DLD1 (cell line): ENCODE data around the gene IL23R.

ENCODE experiments used
- in situ Hi-C: cut with HindIII; loops from 2 replicates; pipeline ENCODE4 v1.10.0; 2017; ENCODE audit warnings: low sequenced_read_pairs

IL23R gene

DNA sequence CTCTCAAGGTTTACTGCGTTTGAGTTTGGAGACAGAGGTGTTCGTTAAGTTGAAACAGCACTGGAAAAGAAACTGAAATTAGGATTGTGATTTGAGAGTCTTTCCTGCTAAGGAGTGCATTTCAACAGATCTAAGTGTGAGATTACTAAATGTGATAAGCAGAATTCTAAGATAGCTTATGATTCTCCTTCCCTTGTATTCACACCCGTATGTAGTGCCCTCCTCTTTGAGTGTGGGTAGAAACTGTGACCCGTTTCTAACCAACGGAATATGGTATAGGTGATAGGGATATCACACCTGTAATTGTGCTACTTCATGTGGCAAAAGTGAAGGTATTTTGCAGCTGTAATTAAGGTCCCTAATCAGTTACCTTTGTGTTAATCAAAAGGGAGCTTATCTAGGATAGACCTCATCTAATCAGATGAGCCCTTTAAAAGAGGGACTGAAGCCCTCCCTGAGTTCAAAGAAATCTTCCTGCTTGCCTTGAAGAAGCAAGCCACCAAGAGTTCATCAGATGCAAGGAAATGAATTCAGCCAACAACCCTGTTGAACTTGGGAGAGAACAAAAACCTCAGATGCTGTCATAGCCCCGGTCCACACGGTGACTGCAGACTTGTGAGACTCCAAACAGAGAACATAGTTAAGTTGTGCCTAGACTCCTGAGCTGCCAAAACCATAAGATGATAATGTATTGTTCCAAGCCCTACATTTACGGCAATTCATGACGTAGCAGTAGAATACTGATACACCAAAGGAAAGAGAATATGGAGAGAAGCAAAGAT, 128.8 kb downstream of the IL23R start:
- in situ Hi-C loops: no loop called here

DNA sequence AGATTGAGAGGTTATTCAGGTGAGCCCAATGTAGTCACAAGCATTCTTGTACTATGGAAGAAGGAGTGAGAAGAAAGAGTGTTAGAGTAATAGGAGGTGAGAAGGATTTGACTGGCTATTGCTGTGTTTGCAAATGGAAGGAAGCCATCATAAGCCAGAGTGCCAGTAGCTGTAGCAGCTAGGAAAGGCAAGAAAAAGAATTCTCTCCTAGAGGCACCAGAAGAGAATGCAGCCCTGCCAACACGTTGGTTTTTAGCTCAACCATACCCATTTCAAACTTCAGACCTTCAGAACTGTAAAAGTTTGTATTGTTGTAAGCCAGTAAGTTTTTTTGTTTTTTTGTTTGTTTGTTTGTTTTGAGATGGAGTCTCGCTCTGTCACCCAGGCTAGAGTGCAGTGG, 132.5 kb downstream of the IL23R start:
- in situ Hi-C loops: no loop called here

DNA sequence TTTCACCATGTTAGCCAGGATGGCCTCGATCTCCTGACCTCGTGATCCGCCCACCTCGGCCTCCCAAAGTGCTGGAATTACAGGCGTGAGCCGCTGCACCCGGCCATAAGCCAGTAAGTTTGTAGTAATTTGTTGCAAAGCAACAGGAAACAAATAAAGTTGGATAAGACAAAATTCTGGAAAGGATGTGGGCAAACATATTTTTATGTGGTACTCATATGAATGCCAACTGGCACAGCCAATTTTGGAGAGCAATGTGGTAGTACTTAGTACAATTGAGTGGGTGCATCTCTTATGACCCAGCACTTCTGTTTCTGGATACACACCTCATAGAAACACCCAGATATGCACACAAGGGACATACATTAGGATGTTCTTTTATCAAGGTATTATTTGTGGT, 133.0 kb downstream of the IL23R start:
- in situ Hi-C loops: no loop called here

DNA sequence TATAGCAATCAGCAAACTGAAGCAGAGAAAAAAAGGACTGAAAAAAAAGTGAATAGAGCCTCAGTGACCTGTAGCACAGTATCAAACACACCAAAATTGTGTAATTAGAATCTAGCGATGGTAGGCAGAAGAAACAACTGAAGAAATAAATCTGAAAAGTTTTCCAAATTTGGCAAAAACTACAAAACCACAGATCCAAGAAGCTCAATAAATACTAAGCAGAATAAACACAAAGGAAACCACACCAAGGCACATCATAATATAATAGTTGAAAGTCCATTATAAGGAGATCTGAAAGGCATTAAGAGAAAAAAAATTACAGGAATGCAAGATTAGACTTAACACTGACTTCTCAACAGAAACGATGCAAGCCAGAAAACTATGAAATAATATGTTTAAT, 134.3 kb downstream of the IL23R start:
- in situ Hi-C loops: no loop called here

DNA sequence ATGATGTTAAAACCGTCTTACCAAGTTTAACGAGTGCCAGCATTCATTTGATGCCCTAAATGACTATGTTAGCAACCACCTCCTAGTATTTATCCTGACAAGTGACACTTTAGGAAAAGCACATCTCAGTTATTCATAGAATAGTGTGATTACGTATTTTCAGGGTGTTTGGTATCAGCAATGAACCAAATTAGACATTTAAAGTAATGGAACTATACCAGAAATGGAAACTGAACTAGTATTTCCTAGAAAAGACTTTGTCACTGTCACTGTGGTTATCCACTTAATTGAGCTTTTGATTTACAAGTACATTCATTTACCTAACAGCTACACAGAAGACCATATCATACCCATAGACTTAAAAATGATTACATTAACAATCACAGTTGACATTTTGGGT, 137.8 kb downstream of the IL23R start:
- in situ Hi-C loops: no loop called here

DNA sequence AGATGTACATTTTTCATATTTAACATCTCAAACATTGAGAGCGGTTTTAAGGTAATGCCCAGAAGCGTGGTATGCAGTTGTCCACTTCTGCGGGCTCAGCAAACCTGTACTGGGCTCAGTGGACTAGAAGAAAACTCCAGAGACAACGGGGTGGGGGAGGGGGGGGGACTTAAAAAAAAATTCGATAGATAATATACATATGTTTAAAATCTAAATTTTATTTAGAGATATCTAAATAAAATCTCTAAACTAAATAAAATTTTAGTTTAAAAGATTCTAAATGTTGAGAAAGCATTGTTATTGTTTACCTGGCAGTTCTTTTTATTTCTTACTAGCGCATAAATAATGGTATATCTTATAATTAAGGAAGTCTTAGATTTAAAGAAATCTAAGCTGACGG, 140.3 kb downstream of the IL23R start:
- in situ Hi-C loops: no loop called here

DNA sequence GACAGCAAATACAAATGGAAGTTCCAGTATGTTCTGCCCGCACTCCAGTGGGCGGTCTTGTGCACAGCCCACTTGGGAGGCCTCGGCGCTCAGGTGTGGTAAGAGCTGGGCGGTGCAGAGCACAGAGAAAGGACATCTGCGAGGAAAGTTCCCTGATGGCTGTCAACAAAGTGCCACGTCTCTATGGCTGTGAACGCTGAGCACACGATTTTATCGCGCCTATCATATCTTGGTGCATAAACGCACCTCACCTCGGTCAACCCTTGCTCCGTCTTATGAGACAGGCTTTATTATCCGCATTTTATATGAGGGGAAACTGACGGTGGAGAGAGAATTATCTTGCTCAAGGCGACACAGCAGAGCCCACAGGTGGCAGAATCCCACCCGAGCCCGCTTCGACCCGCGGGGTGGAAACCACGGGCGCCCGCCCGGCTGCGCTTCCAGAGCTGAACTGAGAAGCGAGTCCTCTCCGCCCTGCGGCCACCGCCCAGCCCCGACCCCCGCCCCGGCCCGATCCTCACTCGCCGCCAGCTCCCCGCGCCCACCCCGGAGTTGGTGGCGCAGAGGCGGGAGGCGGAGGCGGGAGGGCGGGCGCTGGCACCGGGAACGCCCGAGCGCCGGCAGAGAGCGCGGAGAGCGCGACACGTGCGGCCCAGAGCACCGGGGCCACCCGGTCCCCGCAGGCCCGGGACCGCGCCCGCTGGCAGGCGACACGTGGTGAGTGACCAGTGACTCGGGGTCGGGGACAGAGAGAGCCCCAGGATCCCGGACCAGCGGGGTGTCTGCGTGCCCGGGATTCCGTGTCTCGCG, 141.2 kb downstream of the IL23R start, which contains the start of gene IL12RB2:
Gene IL12RB2, plus strand, starts transcription at position 623 of the 810 bp plus-strand sequence. CDS start 12,496 bp downstream, outside the sequence.
- in situ Hi-C loops: no loop called here

DNA sequence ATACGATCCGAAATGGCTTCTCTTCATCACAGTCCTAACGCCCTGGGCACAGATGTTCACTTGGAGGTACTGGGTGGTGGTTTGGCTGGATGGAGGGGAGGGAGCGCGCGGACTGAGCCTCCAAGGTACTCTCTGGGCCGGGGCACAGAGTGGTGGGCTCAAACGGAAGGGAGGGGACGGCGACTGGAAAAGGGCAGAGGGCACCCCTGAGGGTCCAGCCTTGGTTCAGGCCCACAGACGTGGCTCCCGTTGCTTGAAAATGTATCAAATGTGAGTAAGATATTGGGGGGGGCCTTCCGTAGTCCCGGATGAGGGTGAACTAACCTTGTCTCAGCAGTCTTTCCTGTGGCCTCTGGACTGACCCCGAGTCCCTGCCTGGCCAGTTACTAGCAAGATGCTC, 141.9 kb downstream of the IL23R start:
- in situ Hi-C loops: no loop called here
